Posterior vena cava (tissue), 2 donors: ENCODE results near the gene TMEM60. TPM values are rescaled to one million over a fixed set of nuclear protein-coding genes. Genes with fewer than 3 reads are reported as not detected.
"Not testable (repeated sequence)": the region's sequence is repeated elsewhere in the genome, so short reads cannot be mapped to it uniquely, and the experiment has no call there.

ENCODE experiments used
- DNase-seq: peaks from one replicate; pipeline ENCODE4 v3.0.0-alpha.2; 2020; ENCODE audit warnings: low spot score
- intact Hi-C, 2 donors: fragments of 100-400 bp; cut with DNase I; formaldehyde crosslinking; loops; one replicate each; pipeline versions ENCODE4 v1.14.1 to v1.14.2; 2022 to 2023
- long read RNA-seq, 2 donors: library from polyadenylated mRNA; unstranded; transcript quantifications; one replicate each; pipeline ENCODE4 v2.0.0, GENCODE V29; 2020 to 2021
- total RNA-seq, 2 donors: library from RNA; stranded (reverse); fragmentation: NEBNext Ultra II Directional; extraction: Animal tissue kit (Norgen Biotek cat#: 25700); gene quantifications; one replicate each; pipeline ENCODE4 v1.2.1, GENCODE V29; 2021
- donor health status: DM: yes; HTN: yes; CAD: no.
- donor health status: DM: yes; HTN: yes; CAD: no.

Gene TMEM60
- 10 to 100 TPM in 1 of 2 donors, 1 to 10 TPM in 1; 9.7 to 11.1 TPM for total RNA-seq
- long read RNA-seq, donor 1, partial matches to known transcripts = 1 of 2 reads
- long read RNA-seq, donor 1, other reads (novel, unspliced or antisense) = 0 of 2 reads
- long read RNA-seq, donor 2, transcript TMEM60-201 (2 exons, 1,023 nt) = major isoform, 9 of 9 reads
- long read RNA-seq, donor 2, partial matches to known transcripts = 0 of 9 reads
- long read RNA-seq, donor 2, other reads (novel, unspliced or antisense) = 0 of 9 reads

GRCh38 chr7:77798394-77799077 is at the start of gene TMEM60, which contains the start of gene PHTF2:
Gene TMEM60, minus strand, starts transcription at chr7:77798434. Its CDS starts 4,061 bp downstream, at chr7:77794373.
Gene PHTF2, plus strand, starts transcription at chr7:77798773.
- intact Hi-C loops = no loop called here
- DNase-seq = peak; percentile 99

- intact Hi-C loops = no loop called here
- DNase-seq = no peak
Measured at GRCh38 chr7:77846317-77847092, 48.3 kb upstream of the TMEM60 start.

- intact Hi-C loops = no loop called here
- DNase-seq = no peak
Measured at GRCh38 chr7:77843194-77843593, 45.0 kb upstream of the TMEM60 start.

- intact Hi-C loops = no loop called here
Measured at GRCh38 chr7:77839919-77840318, 41.7 kb upstream of the TMEM60 start.

GRCh38 chr7:77838929-77839491 is 40.8 kb upstream of the TMEM60 start:
- intact Hi-C loops = no loop called here
- DNase-seq = no peak

More at GRCh38 chr7:77839919-77840318, 41.7 kb upstream of the TMEM60 start:
- no peak for DNase-seq

- no peak for DNase-seq
- intact Hi-C loops = no loop called here
Measured at GRCh38 chr7:77837966-77838365, 39.7 kb upstream of the TMEM60 start.

GRCh38 chr7:77837275-77837674 is 39.0 kb upstream of the TMEM60 start:
- intact Hi-C loops = no loop called here
- no peak for DNase-seq

GRCh38 chr7:77836425-77836824 is 38.2 kb upstream of the TMEM60 start:
- intact Hi-C loops, DNase-seq: not testable (repeated sequence)

GRCh38 chr7:77833136-77833535 is 34.9 kb upstream of the TMEM60 start:
- no peak for DNase-seq
- intact Hi-C loops = no loop called here

GRCh38 chr7:77831953-77832352 is 33.7 kb upstream of the TMEM60 start:
- DNase-seq = no peak
- intact Hi-C loops = no loop called here

GRCh38 chr7:77831481-77831880 is 33.2 kb upstream of the TMEM60 start:
- DNase-seq = no peak
- intact Hi-C loops = no loop called here

GRCh38 chr7:77830649-77831355 is 32.6 kb upstream of the TMEM60 start:
- intact Hi-C loops = no loop called here
- no peak for DNase-seq

- intact Hi-C loops = no loop called here
- DNase-seq = no peak
Measured at GRCh38 chr7:77827999-77828398, 29.8 kb upstream of the TMEM60 start.

GRCh38 chr7:77826300-77826699 is 28.1 kb upstream of the TMEM60 start:
- intact Hi-C loops = no loop called here
- no peak for DNase-seq

GRCh38 chr7:77825131-77825530 is 26.9 kb upstream of the TMEM60 start:
- DNase-seq = no peak
- intact Hi-C loops = no loop called here

GRCh38 chr7:77824636-77825035 is 26.4 kb upstream of the TMEM60 start:
- intact Hi-C loops = no loop called here
- no peak for DNase-seq

GRCh38 chr7:77823787-77824186 is 25.6 kb upstream of the TMEM60 start:
- intact Hi-C loops = no loop called here

GRCh38 chr7:77822269-77822668 is 24.0 kb upstream of the TMEM60 start:
- no peak for DNase-seq
- intact Hi-C loops = no loop called here

More at GRCh38 chr7:77823787-77824186, 25.6 kb upstream of the TMEM60 start:
- DNase-seq = no peak

- no peak for DNase-seq
- intact Hi-C loops = no loop called here
Measured at GRCh38 chr7:77820967-77821366, 22.7 kb upstream of the TMEM60 start.
